Measurements from ENCODE around the gene DPP10.

Gene DPP10

GRCh38 chr2:115634578-115634977 is 1192.1 kb downstream of the DPP10 start (continued):
- TF ChIP-seq, protein P1, sequence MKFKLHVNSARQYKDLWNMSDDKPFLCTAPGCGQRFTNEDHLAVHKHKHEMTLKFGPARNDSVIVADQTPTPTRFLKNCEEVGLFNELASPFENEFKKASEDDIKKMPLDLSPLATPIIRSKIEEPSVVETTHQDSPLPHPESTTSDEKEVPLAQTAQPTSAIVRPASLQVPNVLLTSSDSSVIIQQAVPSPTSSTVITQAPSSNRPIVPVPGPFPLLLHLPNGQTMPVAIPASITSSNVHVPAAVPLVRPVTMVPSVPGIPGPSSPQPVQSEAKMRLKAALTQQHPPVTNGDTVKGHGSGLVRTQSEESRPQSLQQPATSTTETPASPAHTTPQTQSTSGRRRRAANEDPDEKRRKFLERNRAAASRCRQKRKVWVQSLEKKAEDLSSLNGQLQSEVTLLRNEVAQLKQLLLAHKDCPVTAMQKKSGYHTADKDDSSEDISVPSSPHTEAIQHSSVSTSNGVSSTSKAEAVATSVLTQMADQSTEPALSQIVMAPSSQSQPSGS (tag by site-specific recombination; IDR thresholded peaks at IDR 0.05; ENCODE audit: low read depth): no peak

- CTCF ChIA-PET: no interaction called here
Observed at GRCh38 chr2:115635430-115635829, 1193.0 kb downstream of the DPP10 start.

DNA sequence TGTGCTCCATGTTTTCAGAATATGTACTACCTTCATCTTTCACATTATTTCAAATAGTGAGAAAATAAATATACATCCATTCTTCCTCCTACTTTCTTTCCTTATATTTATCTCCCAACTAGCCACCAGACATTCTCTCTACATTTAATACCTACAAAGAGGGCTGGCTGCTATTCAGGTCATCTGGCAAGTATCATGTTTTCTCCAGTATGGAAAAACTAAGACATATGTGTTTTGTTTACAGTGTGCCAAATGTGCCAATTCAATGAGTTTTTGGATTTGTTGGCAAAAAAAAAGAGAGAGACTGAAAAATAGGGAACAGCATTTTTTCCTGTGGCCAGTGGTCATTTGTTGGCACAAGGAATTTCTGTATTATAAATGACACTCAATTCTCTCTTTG is 1207.3 kb downstream of the DPP10 start:
- H3K27ac ChIP-seq (ENCODE audit: extremely low read depth, low read depth, low read length): no peak overlapping the region
- no peak for TF ChIP-seq PRDM1 (tag by site-specific recombination; IDR thresholded peaks at IDR 0.05)
- no peak for TF ChIP-seq SALL2 (tag by site-specific recombination; IDR thresholded peaks at IDR 0.05; ENCODE audit: borderline replicate concordance)
- TF ChIP-seq ZNF654 (tag by site-specific recombination; IDR thresholded peaks at IDR 0.05; ENCODE audit: low read depth): no peak
- TF ChIP-seq ZNF114 (tag by site-specific recombination; IDR thresholded peaks at IDR 0.05): no peak
- no peak for TF ChIP-seq ZNF239 (tag by site-specific recombination; IDR thresholded peaks at IDR 0.05)
- no peak for TF ChIP-seq ZNF146 (tag by site-specific recombination; IDR thresholded peaks at IDR 0.05)
- no peak for TF ChIP-seq ZNF423 (tag by site-specific recombination; IDR thresholded peaks at IDR 0.05)
- CTCF ChIA-PET: interaction anchor here (0.7 kb wide), 1 partner anchor 22 kb away, joined by 3 read pairs; no protein-coding TSS in a partner anchor
- no peak overlapping the region for H3K4me3 ChIP-seq (ENCODE audit: low read depth, low read length)
- H3K36me3 ChIP-seq (ENCODE audit: control insufficient read depth in 2 of 2, insufficient read depth in 1 of 2, low read length in 2 of 2): no peaks in the 10 kb centered on the region
- H3K4me1 ChIP-seq (ENCODE audit: control insufficient read depth, insufficient read depth, low read length): no peaks in the 10 kb centered on the region
- no peaks in the 10 kb centered on the region for H3K9me3 ChIP-seq (ENCODE audit: control insufficient read depth, insufficient read depth, low read depth, low read length)
- POLR2A ChIA-PET: no interaction called here

More at GRCh38 chr2:115635430-115635829, 1193.0 kb downstream of the DPP10 start:
- Histone ChIP-seq H3K9me3 (ENCODE audit: control insufficient read depth, insufficient read depth, low read depth, low read length) (no peaks in the 10 kb centered on the region), H3K27ac (ENCODE audit: extremely low read depth, low read depth, low read length) (no peak overlapping the region), H3K4me1 (ENCODE audit: control insufficient read depth, insufficient read depth, low read length) (no peaks in the 10 kb centered on the region), H3K4me3 (ENCODE audit: low read depth, low read length) (no peak overlapping the region), H3K36me3 (ENCODE audit: control insufficient read depth in 2 of 2, insufficient read depth in 1 of 2, low read length in 2 of 2) (no peaks in the 10 kb centered on the region)
- TF ChIP-seq, protein P2, sequence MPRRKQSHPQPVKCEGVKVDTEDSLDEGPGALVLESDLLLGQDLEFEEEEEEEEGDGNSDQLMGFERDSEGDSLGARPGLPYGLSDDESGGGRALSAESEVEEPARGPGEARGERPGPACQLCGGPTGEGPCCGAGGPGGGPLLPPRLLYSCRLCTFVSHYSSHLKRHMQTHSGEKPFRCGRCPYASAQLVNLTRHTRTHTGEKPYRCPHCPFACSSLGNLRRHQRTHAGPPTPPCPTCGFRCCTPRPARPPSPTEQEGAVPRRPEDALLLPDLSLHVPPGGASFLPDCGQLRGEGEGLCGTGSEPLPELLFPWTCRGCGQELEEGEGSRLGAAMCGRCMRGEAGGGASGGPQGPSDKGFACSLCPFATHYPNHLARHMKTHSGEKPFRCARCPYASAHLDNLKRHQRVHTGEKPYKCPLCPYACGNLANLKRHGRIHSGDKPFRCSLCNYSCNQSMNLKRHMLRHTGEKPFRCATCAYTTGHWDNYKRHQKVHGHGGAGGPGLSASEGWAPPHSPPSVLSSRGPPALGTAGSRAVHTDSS (tag by site-specific recombination; IDR thresholded peaks at IDR 0.05): no peak
- TF ChIP-seq ZNF335 (tag by site-specific recombination; conservative IDR thresholded peaks at IDR 0.05) (no peak), ZNF18 (tag by site-specific recombination; IDR thresholded peaks at IDR 0.05) (no peak), ZNF133 (tag by site-specific recombination; IDR thresholded peaks at IDR 0.05) (no peak), ZNF174 (tag by site-specific recombination; IDR thresholded peaks at IDR 0.05) (no peak), ZNF175 (tag by site-specific recombination; IDR thresholded peaks at IDR 0.05) (no peak)
- POLR2A ChIA-PET: no interaction called here

GRCh38 chr2:115650827-115651226 is 1208.4 kb downstream of the DPP10 start:
- TF ChIP-seq ZNF791 (tag by site-specific recombination; IDR thresholded peaks at IDR 0.05) (no peak), ZBTB1 (tag by site-specific recombination; IDR thresholded peaks at IDR 0.05) (no peak)
- TF ChIP-seq, protein P3, sequence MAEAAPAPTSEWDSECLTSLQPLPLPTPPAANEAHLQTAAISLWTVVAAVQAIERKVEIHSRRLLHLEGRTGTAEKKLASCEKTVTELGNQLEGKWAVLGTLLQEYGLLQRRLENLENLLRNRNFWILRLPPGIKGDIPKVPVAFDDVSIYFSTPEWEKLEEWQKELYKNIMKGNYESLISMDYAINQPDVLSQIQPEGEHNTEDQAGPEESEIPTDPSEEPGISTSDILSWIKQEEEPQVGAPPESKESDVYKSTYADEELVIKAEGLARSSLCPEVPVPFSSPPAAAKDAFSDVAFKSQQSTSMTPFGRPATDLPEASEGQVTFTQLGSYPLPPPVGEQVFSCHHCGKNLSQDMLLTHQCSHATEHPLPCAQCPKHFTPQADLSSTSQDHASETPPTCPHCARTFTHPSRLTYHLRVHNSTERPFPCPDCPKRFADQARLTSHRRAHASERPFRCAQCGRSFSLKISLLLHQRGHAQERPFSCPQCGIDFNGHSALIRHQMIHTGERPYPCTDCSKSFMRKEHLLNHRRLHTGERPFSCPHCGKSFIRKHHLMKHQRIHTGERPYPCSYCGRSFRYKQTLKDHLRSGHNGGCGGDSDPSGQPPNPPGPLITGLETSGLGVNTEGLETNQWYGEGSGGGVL (tag by site-specific recombination; IDR thresholded peaks at IDR 0.05): no peak
- ChIA-PET POLR2A (no interaction called here), CTCF (no interaction called here)

More at GRCh38 chr2:115650827-115651226, 1208.4 kb downstream of the DPP10 start:
- Histone ChIP-seq H3K4me1 (ENCODE audit: control insufficient read depth, insufficient read depth, low read length) (no peaks in the 10 kb centered on the region), H3K9me3 (ENCODE audit: control insufficient read depth, insufficient read depth, low read depth, low read length) (no peaks in the 10 kb centered on the region), H3K4me3 (ENCODE audit: low read depth, low read length) (no peak overlapping the region), H3K27ac (ENCODE audit: extremely low read depth, low read depth, low read length) (no peak overlapping the region), H3K36me3 (ENCODE audit: control insufficient read depth in 2 of 2, insufficient read depth in 1 of 2, low read length in 2 of 2) (no peaks in the 10 kb centered on the region)
